B cell (primary cell): ENCODE results near the gene EHMT2. TPM values are rescaled to one million over a fixed set of nuclear protein-coding genes. Genes with fewer than 3 reads are reported as not detected.
"Not testable (repeated sequence)": the region's sequence is repeated elsewhere in the genome, so short reads cannot be mapped to it uniquely, and the experiment has no call there.

ENCODE experiments used
- ATAC-seq: fragments of 200-7000 bp; cut with Tn5 transposase; one replicate; pipeline ENCODE4 v1.10.0; 2021; ENCODE audit warnings: low read depth, mild to moderate bottlenecking, moderate number of reproducible peaks, moderate library complexity
- CTCF ChIA-PET: fragments of 350-600 bp; sonication (Branson Sonifier 250); formaldehyde crosslinking; loops from one replicate; lab custom pipeline; 2021; ENCODE audit warnings: antibody characterized with exemption, inconsistent platforms; lab: Charles Lee
- POLR2A ChIA-PET: fragments of 350-600 bp; sonication (Branson Sonifier 250); formaldehyde crosslinking; loops from one replicate; lab custom pipeline; 2021; ENCODE audit warnings: antibody characterized with exemption; lab: Charles Lee
- DNase-seq: peaks from one replicate; pipeline ENCODE4 v3.0.0; 2013
- H2AFZ ChIP-seq: 2 replicates; pipeline ENCODE4 v1.6.1; 2012; ENCODE audit warnings: mild to moderate bottlenecking, low read depth, low read length; ENCODE audit not compliant: insufficient read depth, poor library complexity, severe bottlenecking
- H3K27ac ChIP-seq, 2 donors: 1 replicate in 1 of 2; 2 replicates in 1 of 2; pipeline ENCODE4 v1.5.1; 2012 to 2013; ENCODE audit warnings: low read length in 2 of 2, mild to moderate bottlenecking in 2 of 2, moderate library complexity in 1 of 2
- H3K27me3 ChIP-seq, 4 experiments: fragments of 200-600 bp in 1 of 4; sonication (generic) in 1 of 4; replicated peaks in 1 of 4; 1 replicate in 2 of 4; 2 replicates in 2 of 4; pipeline versions ENCODE4 v1.6.1 to v1.7.0; 2013 to 2016; ENCODE audit warnings: low read length in 3 of 4, mild to moderate bottlenecking in 2 of 4, mixed read lengths in 1 of 4, moderate library complexity in 1 of 4; ENCODE audit not compliant: insufficient read depth in 4 of 4, control insufficient read depth in 3 of 4; ENCODE audit errors: control extremely low read depth in 1 of 4
- H3K36me3 ChIP-seq, 2 experiments: replicated peaks in 1 of 2; 1 replicate in 1 of 2; 2 replicates in 1 of 2; pipeline versions ENCODE4 v1.6.1 to v1.7.1; 2013; ENCODE audit warnings: low read length in 1 of 2; ENCODE audit not compliant: insufficient read depth in 2 of 2, control insufficient read depth in 1 of 2; ENCODE audit errors: control extremely low read depth in 1 of 2, extremely low read depth in 1 of 2
- H3K4me1 ChIP-seq, 2 donors: fragments of 200-600 bp in 1 of 2; sonication (generic) in 1 of 2; 1 replicate in 1 of 2; 2 replicates in 1 of 2; pipeline versions ENCODE4 v1.5.1 to v1.6.1; 2013 to 2017; ENCODE audit warnings: low read length in 2 of 2; ENCODE audit not compliant: control insufficient read depth in 2 of 2, insufficient read depth in 2 of 2
- H3K4me2 ChIP-seq: replicated peaks from 2 replicates; pipeline ENCODE3; 2012; ENCODE audit warnings: mild to moderate bottlenecking, low read depth, low read length; ENCODE audit not compliant: poor library complexity, severe bottlenecking
- H3K4me3 ChIP-seq, 5 experiments: fragments of 200-600 bp in 1 of 5; sonication (generic) in 1 of 5; 1 replicate in 3 of 5; 2 replicates in 2 of 5; pipeline versions ENCODE4 v1.5.1 to v1.7.0; 2011 to 2016; ENCODE audit warnings: low read length in 4 of 5, mild to moderate bottlenecking in 4 of 5, low read depth in 2 of 5, control low read depth in 1 of 5, moderate library complexity in 1 of 5; ENCODE audit not compliant: insufficient read depth in 1 of 5; ENCODE audit errors: control extremely low read depth in 1 of 5, extremely low read depth in 1 of 5
- H3K79me2 ChIP-seq: fragments of 200-600 bp; sonication (generic); one replicate; pipeline ENCODE4 v1.6.0; 2016; ENCODE audit warnings: low read length; ENCODE audit not compliant: control insufficient read depth, insufficient read depth
- H3K9ac ChIP-seq: fragments of 200-600 bp; sonication (generic); 2 replicates; pipeline ENCODE4 v1.6.1; 2017; ENCODE audit warnings: mild to moderate bottlenecking, low read length, moderate library complexity
- H3K9me3 ChIP-seq, 3 donors: one replicate each; pipeline versions ENCODE4 v1.6.1 to v1.7.1; 2013; ENCODE audit warnings: low read length in 2 of 3; ENCODE audit not compliant: control insufficient read depth in 2 of 3, insufficient read depth in 1 of 3; ENCODE audit errors: control extremely low read depth in 1 of 3
- H4K20me1 ChIP-seq: 2 replicates; pipeline ENCODE4 v1.6.0; 2012; ENCODE audit warnings: mild to moderate bottlenecking, low read length; ENCODE audit not compliant: insufficient read depth, control insufficient read depth, poor library complexity, severe bottlenecking
- H3K27ac Mint-ChIP-seq: one replicate; pipeline ENCODE4 v1.8.0; 2021; ENCODE audit warnings: mixed read lengths
- H3K27me3 Mint-ChIP-seq: one replicate; pipeline ENCODE4 v1.8.0; 2021; ENCODE audit warnings: mixed read lengths
- H3K4me1 Mint-ChIP-seq: one replicate; pipeline ENCODE4 v1.8.0; 2021; ENCODE audit warnings: mixed read lengths
- H3K4me3 Mint-ChIP-seq: one replicate; pipeline ENCODE4 v1.8.0; 2021; ENCODE audit warnings: mixed read lengths
- H3K9me3 Mint-ChIP-seq: one replicate; pipeline ENCODE4 v1.8.0; 2022; ENCODE audit warnings: mixed read lengths; ENCODE audit not compliant: insufficient read depth
- EZH2 ChIP-seq: IDR thresholded peaks from 2 replicates; pipeline ENCODE4 v1.6.1; 2012; ENCODE audit warnings: borderline replicate concordance, low read depth, mild to moderate bottlenecking, moderate library complexity, low read length; ENCODE audit not compliant: insufficient read depth, poor library complexity, severe bottlenecking
- WGBS: methylation state at CpG from one replicate; pipeline ENCODE4 v1.1.5; 2013; ENCODE audit warnings: missing lambda C conversion rate; ENCODE audit not compliant: insufficient coverage; 5-methylcytosine and 5-hydroxymethylcytosine counted together
- intact Hi-C: fragments of 100-400 bp; cut with micrococcal nuclease; formaldehyde crosslinking; loops from one replicate; pipeline ENCODE4 v1.10.0; 2022
- polyA plus RNA-seq: library from polyadenylated mRNA; depleted of rRNA; stranded (reverse); fragments of >200 nt; gene quantifications from 2 replicates; pipeline ENCODE4 v1.2.3, GENCODE V29; 2012
- total RNA-seq, 2 donors: library from RNA; stranded (reverse); fragments of 120-200 nt in 1 of 2; gene quantifications; 1 replicate in 1 of 2; 2 replicates in 1 of 2; pipeline versions ENCODE4 v1.2.3 to v1.2.4, GENCODE V29; 2013 to 2022
- TF ChIP-seq, protein P1 (sequence below): fragments of 200-600 bp; IDR thresholded peaks from one replicate; pipeline ENCODE4 v1.8.0; 2022; ENCODE audit warnings: antibody characterized with exemption, mild to moderate bottlenecking

Gene EHMT2
- total and polyA plus RNA-seq, 2 donors (not counting 1 experiment from before 2014, with no cell fraction given) = 86.1 to 108 TPM

- Histone ChIP-seq H2AFZ (no peak overlapping the region), H3K4me2 (no peak overlapping the region), H3K9ac (no peak overlapping the region), H3K36me3 (no peaks in the 10 kb centered on the region), H4K20me1 (no peaks in the 10 kb centered on the region), H3K4me3 (no peak overlapping the region), H3K9me3 (no peaks in the 10 kb centered on the region), H3K27ac (no peak overlapping the region), H3K79me2 (no peaks in the 10 kb centered on the region), H3K4me1 (no peaks in the 10 kb centered on the region), H3K27me3 (no peaks in the 10 kb centered on the region)
- WGBS = 63% methylated on average over 2 of the region's 4 CpGs
- intact Hi-C loops = no loop called here
- H3K27ac Mint-ChIP-seq = no peak overlapping the region
- peaks cover 13% of the 10 kb centered on the region for H3K27me3 Mint-ChIP-seq
- ATAC-seq (no peak), DNase-seq (no peak)
- ChIA-PET CTCF (no interaction called here), POLR2A (no interaction called here)
- no peak for TF ChIP-seq EZH2
- TF ChIP-seq, protein P1, sequence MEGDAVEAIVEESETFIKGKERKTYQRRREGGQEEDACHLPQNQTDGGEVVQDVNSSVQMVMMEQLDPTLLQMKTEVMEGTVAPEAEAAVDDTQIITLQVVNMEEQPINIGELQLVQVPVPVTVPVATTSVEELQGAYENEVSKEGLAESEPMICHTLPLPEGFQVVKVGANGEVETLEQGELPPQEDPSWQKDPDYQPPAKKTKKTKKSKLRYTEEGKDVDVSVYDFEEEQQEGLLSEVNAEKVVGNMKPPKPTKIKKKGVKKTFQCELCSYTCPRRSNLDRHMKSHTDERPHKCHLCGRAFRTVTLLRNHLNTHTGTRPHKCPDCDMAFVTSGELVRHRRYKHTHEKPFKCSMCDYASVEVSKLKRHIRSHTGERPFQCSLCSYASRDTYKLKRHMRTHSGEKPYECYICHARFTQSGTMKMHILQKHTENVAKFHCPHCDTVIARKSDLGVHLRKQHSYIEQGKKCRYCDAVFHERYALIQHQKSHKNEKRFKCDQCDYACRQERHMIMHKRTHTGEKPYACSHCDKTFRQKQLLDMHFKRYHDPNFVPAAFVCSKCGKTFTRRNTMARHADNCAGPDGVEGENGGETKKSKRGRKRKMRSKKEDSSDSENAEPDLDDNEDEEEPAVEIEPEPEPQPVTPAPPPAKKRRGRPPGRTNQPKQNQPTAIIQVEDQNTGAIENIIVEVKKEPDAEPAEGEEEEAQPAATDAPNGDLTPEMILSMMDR = no peak
- H3K4me1 Mint-ChIP-seq = peaks cover 1% of the 10 kb centered on the region
- no peak overlapping the region for H3K4me3 Mint-ChIP-seq
- no peaks in the 10 kb centered on the region for H3K9me3 Mint-ChIP-seq
Measured at GRCh38 chr6:31908791-31909190, 11.3 kb upstream of the EHMT2 start.

DNA sequence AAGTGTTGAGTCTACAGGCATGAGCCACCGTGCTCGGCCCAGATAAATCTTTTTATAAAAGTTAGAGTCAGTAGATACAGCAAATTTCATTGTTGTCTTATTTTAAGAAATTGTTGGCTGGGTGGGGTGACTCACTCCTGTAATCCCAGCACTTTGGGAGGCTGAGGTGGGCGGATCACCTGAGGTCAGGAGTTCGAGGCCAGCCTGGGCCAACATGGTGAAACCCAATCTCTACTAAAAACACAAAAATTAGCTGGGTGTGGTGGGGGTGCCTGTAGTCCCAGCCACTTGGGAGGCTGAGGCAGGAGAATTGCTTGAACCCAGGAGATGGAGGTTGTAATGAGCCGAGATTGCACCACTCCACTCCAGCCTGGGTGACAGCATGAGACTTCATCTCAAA, 10.8 kb upstream of the EHMT2 start:
- ATAC-seq, H3K9me3 ChIP-seq, H3K4me3 Mint-ChIP-seq, H3K36me3 ChIP-seq, H2AFZ ChIP-seq, H3K9me3 Mint-ChIP-seq, H3K4me1 Mint-ChIP-seq, H3K4me2 ChIP-seq, intact Hi-C loops, H3K79me2 ChIP-seq, DNase-seq, H3K27ac Mint-ChIP-seq, H3K4me1 ChIP-seq, H3K9ac ChIP-seq, H4K20me1 ChIP-seq, H3K4me3 ChIP-seq, H3K27me3 ChIP-seq, H3K27ac ChIP-seq: not testable (repeated sequence)
- ChIA-PET CTCF (interaction anchor here (0.6 kb wide), 1 partner anchor 12 kb away, joined by 3 read pairs; no protein-coding TSS in a partner anchor), POLR2A (interaction anchor here (0.7 kb wide), 1 partner anchor 11 kb away, joined by 3 read pairs; the partner anchor contains the start of gene EHMT2)
- peaks cover 13% of the 10 kb centered on the region for H3K27me3 Mint-ChIP-seq
- no CpG with 5 or more reads among the region's 5 CpGs for WGBS
